Retinal pigment epithelial cell (primary cell): ENCODE data around the gene AFTPH.

Experiments used
- DNase-seq: peaks from one replicate; pipeline ENCODE4 v3.0.0-alpha.2; 2010; ENCODE audit warnings: low read depth
- H3K4me3 ChIP-seq: 2 replicates; pipeline ENCODE4 v1.5.1; 2011; ENCODE audit warnings: mild to moderate bottlenecking, low read length, control low read depth, moderate library complexity
- CTCF ChIP-seq: conservative IDR thresholded peaks from 2 replicates; pipeline ENCODE4 v1.5.1; 2011; ENCODE audit warnings: low read depth, low read length, control low read depth, inconsistent platforms

The AFTPH gene

GRCh38 chr2:64629329-64629781, 105.2 kb downstream of the AFTPH start:
- TF ChIP-seq CTCF: no peak
- no peak overlapping the region for H3K4me3 ChIP-seq
- no peak for DNase-seq

- no peak for DNase-seq
- no peak for TF ChIP-seq CTCF
- no peak overlapping the region for H3K4me3 ChIP-seq
These were observed 105.7 kb downstream of the AFTPH start for GRCh38 chr2:64629875-64630274.

GRCh38 chr2:64630752-64631151, 106.6 kb downstream of the AFTPH start:
- no peak overlapping the region for H3K4me3 ChIP-seq
- no peak for DNase-seq
- no peak for TF ChIP-seq CTCF

- no peak overlapping the region for H3K4me3 ChIP-seq
- DNase-seq: no peak
- TF ChIP-seq CTCF: no peak
These were observed 107.6 kb downstream of the AFTPH start for GRCh38 chr2:64631771-64632170.

GRCh38 chr2:64632835-64633819, 109.0 kb downstream of the AFTPH start:
- H3K4me3 ChIP-seq: no peak overlapping the region
- DNase-seq: no peak
- TF ChIP-seq CTCF: no peak

GRCh38 chr2:64634345-64635267, 110.5 kb downstream of the AFTPH start:
- no peak overlapping the region for H3K4me3 ChIP-seq
- no peak for TF ChIP-seq CTCF
- no peak for DNase-seq
